ENCODE results near the gene ADD3.

Gene ADD3

DNA sequence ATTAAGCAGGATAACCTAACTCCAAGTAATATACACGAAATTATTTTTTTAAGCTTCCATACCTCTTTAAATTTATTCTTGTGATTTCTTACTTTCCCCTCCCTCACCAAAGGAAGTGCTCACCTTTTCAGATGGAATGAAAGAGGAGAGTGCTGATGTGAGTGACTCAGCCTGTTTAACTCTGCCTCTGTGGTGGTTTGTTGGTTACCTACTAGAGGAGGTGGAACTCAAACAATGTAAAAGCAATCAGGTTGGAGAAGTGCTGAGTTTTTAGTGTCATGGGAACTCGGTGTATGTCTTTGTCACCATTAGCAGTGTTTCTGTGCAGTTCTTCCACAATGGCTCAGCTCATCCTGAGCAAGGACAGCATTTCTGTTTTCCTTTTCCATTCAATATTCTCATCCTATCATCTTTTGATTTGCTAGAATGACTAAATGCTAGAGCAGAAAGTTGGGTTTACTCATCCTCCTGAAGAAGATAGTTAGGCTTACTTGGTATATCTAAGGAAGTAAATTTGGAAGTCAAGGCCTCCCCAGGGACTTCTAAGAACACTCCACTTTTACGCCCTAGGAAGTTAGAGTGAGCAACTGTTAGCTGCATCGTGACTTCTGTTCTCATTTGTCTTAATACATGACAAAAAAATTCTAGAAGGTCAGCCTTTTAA lies 6.0 kb downstream of the ADD3 start:
- Histone ChIP-seq H3K9ac (ENCODE audit: low read length) (no peak overlapping the region), H2AFZ (ENCODE audit: low read length) (no peak overlapping the region), H4K20me1 (ENCODE audit: insufficient read depth, low read length) (no peaks in the 10 kb centered on the region), H3K4me1 (ENCODE audit: insufficient read depth, low read length, severe bottlenecking) (peaks cover 83% of the 10 kb centered on the region), H3K79me2 (ENCODE audit: insufficient read depth, low read length) (peaks cover 97% of the 10 kb centered on the region), H3K4me3 (ENCODE audit: low read depth, low read length, poor library complexity, severe bottlenecking) (no peak overlapping the region), H3K9me2 (ENCODE audit: low read depth, low read length) (no peaks in the 10 kb centered on the region), H3K27me3 (ENCODE audit: insufficient read depth, low read length) (no peaks in the 10 kb centered on the region), H3K4me2 (ENCODE audit: low read length) (peak overlapping the region; percentile 12; the same call in 1 of the 2 replicates), H3F3A (ENCODE audit: insufficient read depth, low read length) (no peaks in the 10 kb centered on the region), H3K27ac (ENCODE audit: low read depth, low read length, poor library complexity, severe bottlenecking) (peak overlapping the region; percentile 17), H3K36me3 (ENCODE audit: insufficient read depth, low read length) (no peaks in the 10 kb centered on the region), H3K9me3 (ENCODE audit: low read length) (no peaks in the 10 kb centered on the region)
- TF ChIP-seq CTCF (IDR thresholded peaks at IDR 0.05; ENCODE audit: low read length), result no peak
- no peak for TF ChIP-seq EZH2 (IDR thresholded peaks at IDR 0.05; ENCODE audit: borderline replicate concordance, low read length)

DNA sequence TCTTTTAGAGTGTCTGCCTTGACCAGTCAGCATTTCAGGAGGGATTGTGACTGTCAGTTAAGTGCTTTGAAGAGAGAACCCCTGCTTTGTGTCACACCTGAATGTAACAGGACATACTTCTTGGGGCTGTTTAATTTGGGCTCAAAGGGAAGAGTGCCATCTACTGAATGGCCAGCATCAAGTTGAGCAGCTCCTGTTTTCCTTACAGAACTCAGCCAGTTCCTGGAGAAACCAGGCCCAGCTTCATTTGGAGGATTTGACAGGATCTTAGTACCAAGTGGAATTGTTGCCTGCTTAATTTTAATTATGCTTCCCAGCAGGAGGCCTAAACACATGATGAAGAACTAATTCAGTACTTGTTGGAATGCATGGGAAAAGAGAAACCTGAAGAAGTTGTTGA lies 8.3 kb downstream of the ADD3 start:
- Histone ChIP-seq H3K27ac (ENCODE audit: low read depth, low read length, poor library complexity, severe bottlenecking) (no peak overlapping the region), H2AFZ (ENCODE audit: low read length) (no peak overlapping the region), H3K4me3 (ENCODE audit: low read depth, low read length, poor library complexity, severe bottlenecking) (no peak overlapping the region), H4K20me1 (ENCODE audit: insufficient read depth, low read length) (no peaks in the 10 kb centered on the region), H3K9me3 (ENCODE audit: low read length) (no peaks in the 10 kb centered on the region), H3K9me2 (ENCODE audit: low read depth, low read length) (no peaks in the 10 kb centered on the region), H3K36me3 (ENCODE audit: insufficient read depth, low read length) (no peaks in the 10 kb centered on the region), H3K4me2 (ENCODE audit: low read length) (peak overlapping the region; percentile 28; the same call in 1 of the 2 replicates), H3K9ac (ENCODE audit: low read length) (no peak overlapping the region; the same call in 1 of the 2 replicates), H3K79me2 (ENCODE audit: insufficient read depth, low read length) (peaks cover 95% of the 10 kb centered on the region), H3F3A (ENCODE audit: insufficient read depth, low read length) (no peaks in the 10 kb centered on the region), H3K4me1 (ENCODE audit: insufficient read depth, low read length, severe bottlenecking) (peaks cover 61% of the 10 kb centered on the region), H3K27me3 (ENCODE audit: insufficient read depth, low read length) (no peaks in the 10 kb centered on the region)
- TF ChIP-seq CTCF (IDR thresholded peaks at IDR 0.05; ENCODE audit: low read length) (peak; percentile 48; the same call in 1 of the 2 replicates), EZH2 (IDR thresholded peaks at IDR 0.05; ENCODE audit: borderline replicate concordance, low read length) (no peak)

- no peaks in the 10 kb centered on the region for H3K9me3 ChIP-seq (ENCODE audit: low read length)
- no peaks in the 10 kb centered on the region for H3F3A ChIP-seq (ENCODE audit: insufficient read depth, low read length)
- no peaks in the 10 kb centered on the region for H3K9me2 ChIP-seq (ENCODE audit: low read depth, low read length)
- H2AFZ ChIP-seq (ENCODE audit: low read length), result no peak overlapping the region
- no peaks in the 10 kb centered on the region for H3K27me3 ChIP-seq (ENCODE audit: insufficient read depth, low read length)
- peaks cover 95% of the 10 kb centered on the region for H3K79me2 ChIP-seq (ENCODE audit: insufficient read depth, low read length)
- H4K20me1 ChIP-seq (ENCODE audit: insufficient read depth, low read length), result no peaks in the 10 kb centered on the region
- TF ChIP-seq CTCF (IDR thresholded peaks at IDR 0.05; ENCODE audit: low read length) (no peak), EZH2 (IDR thresholded peaks at IDR 0.05; ENCODE audit: borderline replicate concordance, low read length) (no peak)
- H3K9ac ChIP-seq (ENCODE audit: low read length), result no peak overlapping the region
- no peak overlapping the region for H3K4me3 ChIP-seq (ENCODE audit: low read depth, low read length, poor library complexity, severe bottlenecking)
- peak overlapping the region; percentile 22; the same call in 1 of the 2 replicates for H3K4me2 ChIP-seq (ENCODE audit: low read length)
- H3K4me1 ChIP-seq (ENCODE audit: insufficient read depth, low read length, severe bottlenecking), result peaks cover 51% of the 10 kb centered on the region
- no peaks in the 10 kb centered on the region for H3K36me3 ChIP-seq (ENCODE audit: insufficient read depth, low read length)
- no peak overlapping the region for H3K27ac ChIP-seq (ENCODE audit: low read depth, low read length, poor library complexity, severe bottlenecking)
Observed at GRCh38 chr10:110017052-110017451, 9.3 kb downstream of the ADD3 start.
